ENCODE results near the gene SLC38A3.

GRCh38 chr3:50185230-50185629, 19.8 kb upstream of the SLC38A3 start:
- TF ChIP-seq CTCF (IDR thresholded peaks at IDR 0.05; ENCODE audit: insufficient read depth, low read length) (no peak), REST (IDR thresholded peaks at IDR 0.05; ENCODE audit: insufficient replicate concordance, low read depth) (no peak), POLR2AphosphoS5 (IDR thresholded peaks at IDR 0.05; ENCODE audit: low read depth) (no peak), GABPA (IDR thresholded peaks at IDR 0.05; ENCODE audit: low read depth) (no peak), SPI1 (IDR thresholded peaks at IDR 0.05; ENCODE audit: borderline replicate concordance, low read depth) (no peak)

All from HL-60 (cell line).